Mesendoderm (in vitro differentiated cells): ENCODE data around the gene DIPK1A.

ENCODE experiments used
- DNase-seq: peaks from one replicate; pipeline ENCODE4 v3.0.0; 2013
- H2AK5ac ChIP-seq: 2 replicates; pipeline ENCODE4 v1.6.1; 2013; ENCODE audit warnings: low read length, inconsistent platforms
- H2BK120ac ChIP-seq: 2 replicates; pipeline ENCODE4 v1.6.1; 2013; ENCODE audit warnings: low read depth, mild to moderate bottlenecking, low read length, moderate library complexity, mixed read lengths
- H2BK15ac ChIP-seq: replicated peaks from 2 replicates; pipeline ENCODE4 v1.6.1; 2013; ENCODE audit warnings: low read depth, mild to moderate bottlenecking, moderate library complexity
- H2BK5ac ChIP-seq: 2 replicates; pipeline ENCODE4 v1.6.1; 2013; ENCODE audit warnings: low read length, inconsistent platforms
- H3K18ac ChIP-seq: 2 replicates; pipeline ENCODE4 v1.6.1; 2013; ENCODE audit warnings: mild to moderate bottlenecking, low read length, mixed read lengths
- H3K23ac ChIP-seq: one replicate; pipeline ENCODE4 v1.6.1; 2013; ENCODE audit warnings: low read length
- H3K27ac ChIP-seq: 2 replicates; pipeline ENCODE4 v1.5.1; 2013; ENCODE audit warnings: low read depth, mild to moderate bottlenecking, inconsistent platforms, low read length, moderate library complexity
- H3K27me3 ChIP-seq: 2 replicates; pipeline ENCODE4 v1.6.1; 2013; ENCODE audit warnings: low read length, control low read depth, mild to moderate bottlenecking, inconsistent platforms; ENCODE audit not compliant: insufficient read depth, poor library complexity
- H3K36me3 ChIP-seq: 2 replicates; pipeline ENCODE4 v1.6.1; 2013; ENCODE audit warnings: low read length, inconsistent platforms; ENCODE audit not compliant: control insufficient read depth, insufficient read depth
- H3K4ac ChIP-seq: one replicate; pipeline ENCODE4 v1.6.1; 2013; ENCODE audit warnings: low read depth, mild to moderate bottlenecking, low read length, moderate library complexity
- H3K4me1 ChIP-seq: 2 replicates; pipeline ENCODE4 v1.6.1; 2013; ENCODE audit warnings: low read depth, low read length, inconsistent platforms; ENCODE audit not compliant: control insufficient read depth
- H3K4me2 ChIP-seq: 2 replicates; pipeline ENCODE4 v1.6.1; 2013; ENCODE audit warnings: low read length
- H3K4me3 ChIP-seq: 2 replicates; pipeline ENCODE4 v1.5.1; 2013; ENCODE audit warnings: mild to moderate bottlenecking, low read length
- H3K56ac ChIP-seq: one replicate; pipeline ENCODE4 v1.6.1; 2013; ENCODE audit warnings: low read length
- H3K79me1 ChIP-seq: 2 replicates; pipeline ENCODE4 v1.6.1; 2013; ENCODE audit warnings: low read length, inconsistent platforms
- H3K79me2 ChIP-seq: 2 replicates; pipeline ENCODE4 v1.6.1; 2013; ENCODE audit warnings: mild to moderate bottlenecking, low read length; ENCODE audit not compliant: control insufficient read depth, insufficient read depth
- H3K9ac ChIP-seq: 2 replicates; pipeline ENCODE4 v1.6.1; 2013; ENCODE audit warnings: low read length, inconsistent platforms
- H4K5ac ChIP-seq: one replicate; pipeline ENCODE4 v1.6.1; 2013; ENCODE audit warnings: low read length
- H4K8ac ChIP-seq: one replicate; pipeline ENCODE4 v1.6.1; 2013; ENCODE audit warnings: low read depth, mild to moderate bottlenecking, control low read depth, low read length, moderate library complexity
- WGBS: extraction: QIAGEN DNeasy Blood & Tissue Kit; methylation state at CpG from one replicate; pipeline ENCODE4 v1.1.7; 2013; ENCODE audit warnings: low lambda C conversion rate, missing lambda C conversion rate; ENCODE audit not compliant: insufficient coverage; ENCODE audit errors: extremely low coverage; 5-methylcytosine and 5-hydroxymethylcytosine counted together

Gene DIPK1A

GRCh38 chr1:93002781-93003180, 41.5 kb upstream of the DIPK1A start:
- Histone ChIP-seq H3K18ac (no peak overlapping the region), H3K4ac (no peak overlapping the region), H3K56ac (no peak overlapping the region), H3K27ac (no peak overlapping the region), H2AK5ac (no peak overlapping the region), H2BK5ac (no peak overlapping the region), H3K36me3 (no peaks in the 10 kb centered on the region), H3K79me2 (no peaks in the 10 kb centered on the region), H3K4me1 (peaks cover under 1% of the 10 kb centered on the region), H3K4me3 (no peak overlapping the region), H2BK120ac (no peak overlapping the region), H4K5ac (no peak overlapping the region), H3K9ac (no peak overlapping the region), H4K8ac (no peak overlapping the region), H3K27me3 (no peaks in the 10 kb centered on the region), H3K23ac (no peak overlapping the region), H3K4me2 (no peak overlapping the region), H3K79me1 (no peaks in the 10 kb centered on the region), H2BK15ac (no peak overlapping the region)
- no peak for DNase-seq
- no CpG with 5 or more reads among the region's 2 CpGs for WGBS

GRCh38 chr1:93001893-93002292, 40.6 kb upstream of the DIPK1A start:
- H3K9ac ChIP-seq = no peak overlapping the region
- no peaks in the 10 kb centered on the region for H3K36me3 ChIP-seq
- H2BK5ac ChIP-seq = no peak overlapping the region
- DNase-seq = peak; percentile 26
- H3K4me1 ChIP-seq = no peaks in the 10 kb centered on the region
- H3K27me3 ChIP-seq = no peaks in the 10 kb centered on the region
- peak overlapping the region; percentile 70 for H3K18ac ChIP-seq
- H2BK120ac ChIP-seq = no peak overlapping the region
- no peak overlapping the region for H3K4ac ChIP-seq
- no peaks in the 10 kb centered on the region for H3K79me1 ChIP-seq
- H3K4me2 ChIP-seq = no peak overlapping the region
- no peak overlapping the region for H2AK5ac ChIP-seq
- H3K56ac ChIP-seq = no peak overlapping the region
- H2BK15ac ChIP-seq = peak overlapping the region; percentile 98
- H4K5ac ChIP-seq = no peak overlapping the region
- H3K27ac ChIP-seq = no peak overlapping the region
- no peaks in the 10 kb centered on the region for H3K79me2 ChIP-seq
- H3K4me3 ChIP-seq = no peak overlapping the region
- H4K8ac ChIP-seq = no peak overlapping the region
- H3K23ac ChIP-seq = no peak overlapping the region

GRCh38 chr1:93000751-93001175, 39.5 kb upstream of the DIPK1A start:
- no peak overlapping the region for H2AK5ac ChIP-seq
- H3K4me3 ChIP-seq = no peak overlapping the region
- no peak overlapping the region for H3K18ac ChIP-seq
- no peak overlapping the region for H4K5ac ChIP-seq
- H3K4me2 ChIP-seq = no peak overlapping the region
- H3K56ac ChIP-seq = no peak overlapping the region
- H3K36me3 ChIP-seq = no peaks in the 10 kb centered on the region
- no CpG with 5 or more reads among the region's 2 CpGs for WGBS
- no peaks in the 10 kb centered on the region for H3K27me3 ChIP-seq
- H3K4me1 ChIP-seq = no peaks in the 10 kb centered on the region
- H3K4ac ChIP-seq = no peak overlapping the region
- peak overlapping the region; percentile 25 for H3K27ac ChIP-seq
- no peak overlapping the region for H2BK5ac ChIP-seq
- DNase-seq = peak; percentile 81
- no peaks in the 10 kb centered on the region for H3K79me2 ChIP-seq
- H3K9ac ChIP-seq = no peak overlapping the region
- no peak overlapping the region for H2BK120ac ChIP-seq
- no peak overlapping the region for H2BK15ac ChIP-seq
- no peaks in the 10 kb centered on the region for H3K79me1 ChIP-seq
- H3K23ac ChIP-seq = no peak overlapping the region
- H4K8ac ChIP-seq = no peak overlapping the region

GRCh38 chr1:93000291-93000690, 39.0 kb upstream of the DIPK1A start:
- Histone ChIP-seq H3K27me3 (no peaks in the 10 kb centered on the region), H4K8ac (no peak overlapping the region), H2BK15ac (no peak overlapping the region), H4K5ac (no peak overlapping the region), H3K4me2 (no peak overlapping the region), H3K36me3 (no peaks in the 10 kb centered on the region), H2AK5ac (no peak overlapping the region), H3K9ac (no peak overlapping the region), H3K79me2 (no peaks in the 10 kb centered on the region), H2BK5ac (no peak overlapping the region), H3K4ac (no peak overlapping the region), H3K4me3 (no peak overlapping the region), H3K56ac (no peak overlapping the region), H3K79me1 (no peaks in the 10 kb centered on the region), H3K4me1 (no peaks in the 10 kb centered on the region), H3K18ac (no peak overlapping the region), H3K27ac (no peak overlapping the region), H3K23ac (no peak overlapping the region), H2BK120ac (no peak overlapping the region)
- peak; percentile 89 for DNase-seq
- no CpG with 5 or more reads among the region's 2 CpGs for WGBS

GRCh38 chr1:92998821-92999220, 37.6 kb upstream of the DIPK1A start:
- no CpG with 5 or more reads among the region's 5 CpGs for WGBS
- DNase-seq = no peak

More at GRCh38 chr1:92998821-92999220, 37.6 kb upstream of the DIPK1A start:
- no peak overlapping the region for H4K5ac ChIP-seq
- no peak overlapping the region for H3K4ac ChIP-seq
- no peak overlapping the region for H2BK5ac ChIP-seq
- H3K36me3 ChIP-seq = no peaks in the 10 kb centered on the region
- no peak overlapping the region for H2BK120ac ChIP-seq
- no peak overlapping the region for H3K23ac ChIP-seq
- H2BK15ac ChIP-seq = no peak overlapping the region
- no peak overlapping the region for H3K4me3 ChIP-seq
- no peaks in the 10 kb centered on the region for H3K79me1 ChIP-seq
- no peak overlapping the region for H3K27ac ChIP-seq
- no peak overlapping the region for H3K9ac ChIP-seq
- no peak overlapping the region for H2AK5ac ChIP-seq
- H3K4me2 ChIP-seq = no peak overlapping the region
- no peaks in the 10 kb centered on the region for H3K79me2 ChIP-seq
- H4K8ac ChIP-seq = no peak overlapping the region
- no peak overlapping the region for H3K18ac ChIP-seq
- H3K4me1 ChIP-seq = no peaks in the 10 kb centered on the region
- no peaks in the 10 kb centered on the region for H3K27me3 ChIP-seq
- no peak overlapping the region for H3K56ac ChIP-seq
